OCI-LY3 (cell line): ENCODE measurements around the gene AP5B1.
"Not testable (repeated sequence)": the region's sequence is repeated elsewhere in the genome, so short reads cannot be mapped to it uniquely, and the experiment has no call there.

ENCODE experiments used
- H2AFZ ChIP-seq: fragments of 200-600, 300-600 bp; shearing (Covaris generic); 2 replicates; pipeline ENCODE4 v1.6.0; 2014; ENCODE audit warnings: antibody characterized with exemption, low read depth, low read length
- H3K27ac ChIP-seq: fragments of 200-600, 300-600 bp; sonication (generic); 2 replicates; pipeline ENCODE4 v1.5.1; 2014; ENCODE audit warnings: mild to moderate bottlenecking, low read length, moderate library complexity, mixed read lengths
- H3K27me3 ChIP-seq: fragments of 200-600, 300-600 bp; sonication (generic); 2 replicates; pipeline ENCODE4 v1.6.1; 2014; ENCODE audit warnings: low read depth, low read length, mixed read lengths
- H3K36me3 ChIP-seq: fragments of 200-600, 300-600 bp; sonication (generic); replicated peaks from 2 replicates; pipeline ENCODE3; 2014; ENCODE audit warnings: low read depth, low read length, mixed read lengths
- H3K4me1 ChIP-seq: fragments of 300-600, 200-600 bp; sonication (generic); 2 replicates; pipeline ENCODE4 v1.6.1; 2014; ENCODE audit warnings: low read length, mixed read lengths
- H3K4me2 ChIP-seq: fragments of 200-600, 300-600 bp; sonication (generic); 2 replicates; pipeline ENCODE4 v1.6.1; 2014; ENCODE audit warnings: low read length, mixed read lengths
- H3K4me3 ChIP-seq: fragments of 300-600, 200-600 bp; sonication (generic); 2 replicates; pipeline ENCODE4 v1.5.1; 2014; ENCODE audit warnings: antibody characterized with exemption, mild to moderate bottlenecking, low read length, moderate library complexity
- H3K79me2 ChIP-seq: fragments of 300-600, 200-600 bp; shearing (Covaris generic); 2 replicates; pipeline ENCODE4 v1.6.1; 2014; ENCODE audit warnings: mild to moderate bottlenecking, low read length, mixed read lengths
- H3K9ac ChIP-seq: fragments of 300-600, 200-600 bp; shearing (Covaris generic); 2 replicates; pipeline ENCODE4 v1.6.0; 2014; ENCODE audit warnings: mild to moderate bottlenecking, low read length, moderate library complexity
- H3K9me3 ChIP-seq: fragments of 200-600, 300-600 bp; shearing (Covaris generic); 2 replicates; pipeline ENCODE4 v1.6.1; 2014; ENCODE audit warnings: low read length, mixed read lengths; ENCODE audit not compliant: insufficient read depth
- H4K20me1 ChIP-seq: fragments of 200-600, 300-600 bp; sonication (generic); 2 replicates; pipeline ENCODE4 v1.6.1; 2016; ENCODE audit warnings: low read length, mixed read lengths; ENCODE audit not compliant: insufficient read depth
- CTCF ChIP-seq: fragments of 200-600, 300-600 bp; sonication (generic); IDR thresholded peaks from 2 replicates; pipeline ENCODE4 v1.5.1; 2014; ENCODE audit warnings: antibody characterized with exemption, low read length, low read depth
- EZH2phosphoT487 ChIP-seq: fragments of 200-600 bp; shearing (Covaris generic); IDR thresholded peaks from 2 replicates; pipeline ENCODE4 v1.6.1; 2018; ENCODE audit warnings: antibody characterized with exemption, mixed run types, low read depth

Gene AP5B1

GRCh38 chr11:65773784-65774411 lies 6.9 kb downstream of the AP5B1 start:
- Histone ChIP-seq H3K9ac (no peak overlapping the region), H4K20me1 (peaks cover 11% of the 10 kb centered on the region; the same call in 1 of the 2 replicates), H3K79me2 (peaks cover 11% of the 10 kb centered on the region), H3K27me3 (no peaks in the 10 kb centered on the region), H3K9me3 (no peaks in the 10 kb centered on the region), H3K36me3 (peaks cover 24% of the 10 kb centered on the region), H3K4me2 (no peak overlapping the region), H3K4me3 (no peak overlapping the region), H3K27ac (no peak overlapping the region), H2AFZ (no peak overlapping the region), H3K4me1 (0 out of 2 replicates have a peak, but pooled peaks cover 2% of the 10 kb centered on the region)
- TF ChIP-seq CTCF (peak; percentile 62), EZH2phosphoT487 (no peak)

DNA sequence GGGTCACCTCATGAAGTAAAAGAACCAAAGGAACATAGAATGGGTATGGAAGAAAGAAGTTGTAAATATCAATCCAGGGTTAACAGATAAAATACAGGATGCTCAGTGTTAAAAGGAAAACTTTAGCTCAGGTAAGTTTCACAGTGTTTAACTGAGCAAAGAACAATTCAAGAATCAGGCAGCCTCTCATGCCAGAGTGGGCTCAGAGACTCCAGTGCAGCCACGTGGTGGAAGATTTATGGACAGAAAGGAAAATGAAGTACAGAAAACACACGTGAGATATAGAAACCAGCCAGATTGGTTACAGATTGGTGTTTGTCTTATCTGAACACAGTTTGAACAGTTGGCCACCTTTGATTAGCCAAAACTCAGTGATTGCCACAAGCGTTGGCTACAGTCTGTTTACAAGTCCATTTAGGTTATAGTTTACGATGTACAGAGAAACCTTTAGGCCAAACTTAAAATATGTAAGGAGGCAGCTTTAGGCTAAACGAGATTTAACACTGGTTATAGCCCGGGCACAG lies 9.1 kb downstream of the AP5B1 start:
- no peaks in the 10 kb centered on the region; the same call in 1 of the 2 replicates for H3K79me2 ChIP-seq
- H3K27ac ChIP-seq: no peak overlapping the region
- no peaks in the 10 kb centered on the region for H4K20me1 ChIP-seq
- TF ChIP-seq CTCF (no peak), EZH2phosphoT487 (no peak)
- H3K4me2 ChIP-seq: no peak overlapping the region
- H3K4me3 ChIP-seq: no peak overlapping the region
- H3K9ac ChIP-seq: no peak overlapping the region
- H3K27me3 ChIP-seq: no peaks in the 10 kb centered on the region
- 0 out of 2 replicates have a peak, but pooled peaks cover 2% of the 10 kb centered on the region for H3K4me1 ChIP-seq
- H3K9me3 ChIP-seq: no peaks in the 10 kb centered on the region
- H2AFZ ChIP-seq: no peak overlapping the region
- H3K36me3 ChIP-seq: peaks cover 4% of the 10 kb centered on the region

DNA sequence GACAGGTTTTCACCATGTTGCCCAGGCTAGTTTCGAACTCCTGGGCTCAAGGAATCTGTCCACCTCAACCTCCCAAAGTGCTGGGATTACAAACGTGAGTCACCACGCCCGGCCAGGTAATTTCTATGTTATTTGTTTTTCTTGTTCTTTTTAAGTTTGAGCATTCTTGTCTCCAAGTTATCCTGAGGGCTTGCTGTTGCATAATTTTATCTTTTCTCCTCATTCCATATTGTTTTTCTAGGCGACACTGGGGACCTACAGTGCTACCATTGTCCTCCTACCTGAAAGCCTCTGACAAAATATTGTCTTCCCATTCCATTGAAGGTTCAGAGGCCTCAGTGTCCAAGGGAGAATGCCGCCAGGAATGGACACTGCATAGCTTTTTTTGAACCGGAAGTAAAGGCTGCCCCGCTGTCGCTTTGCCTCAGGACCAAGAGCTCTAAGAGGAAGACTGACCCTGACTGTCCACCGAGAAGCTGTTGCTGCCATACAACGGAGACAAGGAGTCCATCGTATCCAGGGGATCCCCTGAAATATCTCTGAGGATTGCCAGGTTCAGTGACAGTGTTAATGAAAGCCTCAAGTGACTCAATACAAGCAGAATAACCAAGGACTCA lies 9.7 kb downstream of the AP5B1 start:
- 0 out of 2 replicates have a peak, but pooled peaks cover 2% of the 10 kb centered on the region for H3K4me1 ChIP-seq
- H3K79me2 ChIP-seq: no peaks in the 10 kb centered on the region; the same call in 1 of the 2 replicates
- H3K27ac ChIP-seq: no peak overlapping the region
- H3K9me3 ChIP-seq: no peaks in the 10 kb centered on the region
- H3K9ac ChIP-seq: no peak overlapping the region
- H3K36me3 ChIP-seq: no peaks in the 10 kb centered on the region
- no peaks in the 10 kb centered on the region for H3K27me3 ChIP-seq
- H2AFZ ChIP-seq: no peak overlapping the region
- no peak overlapping the region for H3K4me2 ChIP-seq
- TF ChIP-seq EZH2phosphoT487 (no peak), CTCF (no peak)
- no peaks in the 10 kb centered on the region for H4K20me1 ChIP-seq
- H3K4me3 ChIP-seq: no peak overlapping the region

GRCh38 chr11:65767806-65768205 lies 13.0 kb downstream of the AP5B1 start:
- H3K4me1 ChIP-seq, H2AFZ ChIP-seq, H3K9ac ChIP-seq, H3K9me3 ChIP-seq, H3K36me3 ChIP-seq, H3K4me3 ChIP-seq, H3K4me2 ChIP-seq, H3K27me3 ChIP-seq, H4K20me1 ChIP-seq, H3K79me2 ChIP-seq, H3K27ac ChIP-seq: not testable (repeated sequence)
